ENCODE data around the gene XIRP2.

Gene XIRP2

GRCh38 chr2:166926657-166927056, 38.4 kb downstream of the XIRP2 start:
- no peak for TF ChIP-seq CTCF (IDR thresholded peaks at IDR 0.05; ENCODE audit: extremely low read depth, missing control alignments)
- DNase-seq (ENCODE audit: low spot score) = no peak

DNA sequence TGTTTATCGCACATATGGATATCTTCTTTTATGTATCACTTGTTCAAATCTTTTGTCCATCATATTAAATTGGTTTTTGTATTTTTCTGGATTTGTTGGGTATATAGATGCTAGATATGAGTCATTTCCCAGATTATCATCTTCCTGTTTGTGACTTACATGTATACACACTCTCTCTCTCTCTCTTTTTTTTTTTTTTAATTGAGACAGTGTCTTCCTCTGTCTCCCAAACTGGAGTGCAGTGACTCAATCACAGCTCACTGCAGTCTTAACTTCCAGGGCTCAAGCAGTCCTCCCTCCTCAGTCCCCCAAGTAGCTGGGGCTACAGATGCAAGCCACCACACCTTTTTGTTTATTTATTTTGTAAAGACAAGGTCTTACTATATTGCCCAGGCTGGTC, 43.8 kb downstream of the XIRP2 start:
- no peak for TF ChIP-seq CTCF (IDR thresholded peaks at IDR 0.05; ENCODE audit: extremely low read depth, missing control alignments)
- no peak for DNase-seq (ENCODE audit: low spot score)

DNA sequence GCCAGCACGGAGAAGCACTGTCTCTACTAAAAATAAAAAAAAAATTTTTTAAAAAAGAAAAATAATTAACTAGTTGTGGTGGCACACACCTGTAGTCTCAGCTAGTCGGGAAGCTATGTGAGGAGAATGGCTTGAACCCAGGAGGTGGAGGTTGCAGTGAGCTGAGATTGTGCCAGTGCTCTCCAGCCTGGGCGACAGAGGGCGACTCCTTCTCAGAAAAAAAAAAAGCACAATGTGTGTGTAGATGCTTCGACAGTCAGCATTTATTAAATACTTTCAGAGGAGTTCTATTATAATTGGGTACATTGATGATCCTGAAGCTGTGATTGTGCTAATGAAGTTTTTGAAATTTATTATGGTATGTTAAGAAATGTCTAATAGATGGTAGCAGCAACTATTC, 46.5 kb downstream of the XIRP2 start:
- TF ChIP-seq CTCF (IDR thresholded peaks at IDR 0.05; ENCODE audit: extremely low read depth, missing control alignments) = no peak
- DNase-seq (ENCODE audit: low spot score) = no peak

DNA sequence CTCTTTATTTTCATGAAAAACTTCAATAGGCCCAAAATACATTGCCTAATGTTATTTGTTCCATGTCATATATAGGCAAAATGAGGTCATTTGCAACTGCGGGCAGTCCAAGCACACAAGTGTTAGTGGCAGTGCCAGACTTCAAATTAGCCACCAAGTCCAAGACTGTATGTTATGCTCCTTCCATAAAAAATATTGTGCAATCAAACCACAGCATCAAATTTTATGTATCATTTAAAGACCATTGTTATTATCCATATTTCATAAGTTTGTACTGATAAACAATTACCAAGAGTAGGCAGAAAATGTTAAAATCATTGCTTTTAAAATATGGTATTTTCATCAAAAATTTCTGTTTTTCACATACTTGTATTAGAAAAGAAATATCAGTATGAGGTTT, 54.1 kb downstream of the XIRP2 start:
- DNase-seq (ENCODE audit: low spot score) = no peak
- TF ChIP-seq CTCF (IDR thresholded peaks at IDR 0.05; ENCODE audit: extremely low read depth, missing control alignments) = no peak

GRCh38 chr2:166944909-166945308, 56.6 kb downstream of the XIRP2 start:
- DNase-seq (ENCODE audit: low spot score) = no peak
- no peak for TF ChIP-seq CTCF (IDR thresholded peaks at IDR 0.05; ENCODE audit: extremely low read depth, missing control alignments)

DNA sequence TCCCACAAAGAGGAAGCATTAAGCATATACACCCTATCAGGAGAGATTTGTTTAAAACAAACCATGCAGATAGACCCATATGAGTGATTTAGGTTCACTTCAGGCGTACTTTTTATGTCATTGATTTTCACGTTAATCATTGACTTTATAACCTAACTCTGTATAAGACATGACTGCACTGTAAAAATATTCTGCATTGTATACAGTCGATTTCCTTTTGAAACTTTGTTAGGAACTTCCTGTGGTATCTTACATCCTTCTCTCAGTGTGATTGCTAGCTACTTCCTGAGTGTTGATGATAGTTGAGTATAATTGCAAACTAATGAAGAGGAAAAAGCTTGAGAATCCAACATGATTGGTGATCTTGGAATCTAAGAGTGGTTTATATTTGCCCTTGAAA, 69.4 kb downstream of the XIRP2 start:
- DNase-seq (ENCODE audit: low spot score) = no peak
- no peak for TF ChIP-seq CTCF (IDR thresholded peaks at IDR 0.05; ENCODE audit: extremely low read depth, missing control alignments)

DNA sequence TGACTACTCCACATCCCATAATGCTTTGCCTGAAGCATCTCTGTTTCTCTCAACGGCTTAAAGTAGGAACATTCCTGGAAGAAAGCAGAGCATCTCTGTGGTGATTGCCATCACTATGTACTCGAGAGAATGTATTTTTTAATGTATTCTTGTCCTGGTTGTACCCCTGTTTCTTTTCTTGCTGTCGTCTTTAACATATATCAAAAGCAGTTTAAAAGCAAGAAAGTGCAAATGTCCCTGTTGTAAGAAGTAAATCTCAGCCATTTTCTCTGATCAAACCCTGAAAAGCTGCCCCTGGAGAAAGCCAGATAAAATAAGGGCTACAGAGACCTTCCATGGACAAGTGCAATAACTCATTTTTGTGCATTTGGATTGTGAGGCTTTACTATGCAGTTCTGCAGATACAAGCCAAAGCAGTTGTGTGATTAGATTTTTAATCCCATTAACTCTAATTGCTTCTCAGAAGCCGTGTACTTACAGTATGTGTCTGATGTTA, 70.8 kb downstream of the XIRP2 start:
- DNase-seq (ENCODE audit: low spot score) = no peak
- TF ChIP-seq CTCF (IDR thresholded peaks at IDR 0.05; ENCODE audit: extremely low read depth, missing control alignments) = no peak

Measured in GM20000 (cell line).